ENCODE measurements around the gene EXPH5.

DNA sequence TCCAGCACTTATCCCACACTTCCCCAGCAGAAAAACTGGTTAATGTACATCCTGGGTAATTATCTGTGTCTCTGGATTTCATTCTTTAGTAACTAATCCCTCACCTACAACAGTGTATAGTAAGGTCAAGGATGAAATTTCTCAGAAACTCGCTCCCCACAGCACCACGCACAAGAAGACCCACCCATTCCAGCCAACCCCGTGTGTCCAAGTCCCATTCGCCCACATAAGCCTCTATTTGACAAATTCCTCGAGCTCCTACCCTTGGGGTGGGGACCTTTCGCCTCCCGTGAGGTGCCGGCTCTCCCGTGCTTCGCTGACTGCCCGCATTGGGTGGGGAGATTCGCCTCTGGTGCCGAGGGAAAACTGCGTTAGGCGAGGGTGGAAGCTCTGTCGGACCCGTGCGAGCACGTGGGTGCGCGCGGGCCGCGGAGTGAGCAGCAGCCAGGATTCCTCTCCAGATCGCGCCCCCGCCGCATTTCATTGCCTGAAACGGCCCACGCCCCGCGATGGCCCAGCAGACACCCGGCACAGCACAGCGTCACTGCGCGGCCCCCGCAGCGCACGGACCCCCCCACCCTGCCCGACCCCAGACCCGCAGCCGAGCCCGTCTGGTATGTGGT is 866 bp downstream of the EXPH5 start:
- TF ChIP-seq, protein P1, sequence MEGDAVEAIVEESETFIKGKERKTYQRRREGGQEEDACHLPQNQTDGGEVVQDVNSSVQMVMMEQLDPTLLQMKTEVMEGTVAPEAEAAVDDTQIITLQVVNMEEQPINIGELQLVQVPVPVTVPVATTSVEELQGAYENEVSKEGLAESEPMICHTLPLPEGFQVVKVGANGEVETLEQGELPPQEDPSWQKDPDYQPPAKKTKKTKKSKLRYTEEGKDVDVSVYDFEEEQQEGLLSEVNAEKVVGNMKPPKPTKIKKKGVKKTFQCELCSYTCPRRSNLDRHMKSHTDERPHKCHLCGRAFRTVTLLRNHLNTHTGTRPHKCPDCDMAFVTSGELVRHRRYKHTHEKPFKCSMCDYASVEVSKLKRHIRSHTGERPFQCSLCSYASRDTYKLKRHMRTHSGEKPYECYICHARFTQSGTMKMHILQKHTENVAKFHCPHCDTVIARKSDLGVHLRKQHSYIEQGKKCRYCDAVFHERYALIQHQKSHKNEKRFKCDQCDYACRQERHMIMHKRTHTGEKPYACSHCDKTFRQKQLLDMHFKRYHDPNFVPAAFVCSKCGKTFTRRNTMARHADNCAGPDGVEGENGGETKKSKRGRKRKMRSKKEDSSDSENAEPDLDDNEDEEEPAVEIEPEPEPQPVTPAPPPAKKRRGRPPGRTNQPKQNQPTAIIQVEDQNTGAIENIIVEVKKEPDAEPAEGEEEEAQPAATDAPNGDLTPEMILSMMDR (IDR thresholded peaks at IDR 0.05) = no peak
- TF ChIP-seq POLR2A (IDR thresholded peaks at IDR 0.05) = no peak

Measured in body of pancreas (tissue), 4 donors.